SIG-M5 treated with dmso at 0.1 percent for 504 hours (cell line): ENCODE measurements around the gene CALM3.
A peak's percentile ranks its signal among the peaks of the same experiment; 100 is the strongest.
"Not testable (repeated sequence)": the region's sequence is repeated elsewhere in the genome, so short reads cannot be mapped to it uniquely, and the experiment has no call there.

Source experiments
- DNase-seq: peaks from one replicate; lab custom pipeline; 2025; ENCODE audit not compliant: unreplicated experiment; lab: John Stamatoyannopoulos, UW

CALM3 gene

DNA sequence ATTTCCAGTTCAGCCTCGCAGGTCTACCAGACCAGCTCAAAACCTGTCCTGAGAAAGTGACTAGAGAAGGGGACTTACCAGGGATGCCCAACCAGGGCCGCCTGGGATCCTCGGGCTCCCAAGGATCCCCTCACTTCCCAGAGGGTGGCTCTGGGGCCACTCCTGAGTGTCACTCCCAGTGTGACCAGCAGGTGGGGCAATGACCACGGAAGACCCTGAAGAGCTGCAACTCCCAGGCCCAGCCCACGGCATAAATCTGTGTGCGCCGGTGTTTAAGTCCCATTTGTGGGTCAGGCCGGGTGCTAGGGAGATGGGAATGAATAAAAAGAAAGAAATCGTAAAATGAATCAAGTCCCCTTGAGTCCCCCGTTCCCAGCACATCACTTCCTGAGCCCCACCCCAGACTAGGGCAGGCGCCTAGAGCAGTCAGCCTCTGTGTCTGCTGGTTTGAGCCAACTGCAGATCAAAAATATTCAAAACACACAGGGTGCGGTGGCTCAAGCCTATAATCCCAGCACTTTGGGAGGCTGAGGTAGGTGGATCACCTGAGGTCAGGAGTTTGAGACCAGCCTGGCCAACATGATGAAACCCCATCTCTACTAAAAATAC, 13.1 kb downstream of the CALM3 start:
- DNase-seq: no peak

DNA sequence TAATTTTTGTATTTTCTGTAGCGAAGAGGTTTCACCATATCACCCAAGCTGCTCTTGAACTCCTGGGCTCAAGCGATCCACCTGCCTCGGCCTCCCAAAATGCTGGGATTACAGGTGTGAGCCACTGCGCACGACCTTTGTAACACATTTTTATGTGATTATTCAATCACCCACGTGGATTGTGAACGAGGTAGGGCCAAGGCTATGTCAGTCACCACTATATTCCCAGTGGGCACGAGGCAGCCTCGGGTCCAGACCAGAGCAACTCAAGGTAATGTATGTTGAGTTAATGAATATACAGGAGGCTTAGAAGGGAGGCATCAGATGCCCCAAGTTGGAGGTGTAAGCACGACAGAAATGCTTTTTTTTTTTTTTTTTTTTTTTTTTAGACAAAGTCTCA, 14.8 kb downstream of the CALM3 start:
- DNase-seq: no peak

DNA sequence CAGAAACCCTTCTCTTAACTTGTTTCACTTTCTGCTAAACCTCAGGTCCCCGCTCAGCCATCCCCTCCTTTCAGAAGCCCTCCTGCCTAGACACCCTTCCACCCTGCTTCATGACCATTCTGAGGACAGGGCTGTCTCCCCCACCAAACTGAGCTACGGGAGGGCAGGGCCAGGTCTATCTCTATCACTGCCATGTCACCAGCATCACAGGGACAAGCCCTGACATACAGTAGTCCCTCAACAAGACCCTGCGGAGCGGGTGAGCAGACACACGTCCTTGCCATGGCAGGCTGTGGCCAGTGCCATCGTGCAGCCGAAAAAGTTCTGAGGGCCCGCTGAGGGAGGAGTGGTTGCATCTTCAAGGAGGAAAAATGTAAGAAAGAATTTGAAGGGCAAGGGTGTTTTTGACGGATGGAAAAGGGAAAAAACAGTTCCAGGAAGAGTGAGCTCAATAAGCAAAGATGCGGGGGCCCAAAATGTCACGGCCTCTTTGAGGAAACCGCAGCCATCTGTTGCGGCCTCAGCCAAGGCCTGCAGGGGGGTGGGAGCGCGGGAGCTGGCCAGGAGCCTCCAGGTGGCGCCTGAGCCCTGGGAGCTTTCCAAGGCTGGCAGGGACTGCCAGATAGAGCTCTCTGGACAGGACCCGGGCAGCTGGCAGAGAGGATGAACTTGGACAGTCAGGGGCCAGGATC, 15.6 kb downstream of the CALM3 start:
- DNase-seq: no peak

DNA sequence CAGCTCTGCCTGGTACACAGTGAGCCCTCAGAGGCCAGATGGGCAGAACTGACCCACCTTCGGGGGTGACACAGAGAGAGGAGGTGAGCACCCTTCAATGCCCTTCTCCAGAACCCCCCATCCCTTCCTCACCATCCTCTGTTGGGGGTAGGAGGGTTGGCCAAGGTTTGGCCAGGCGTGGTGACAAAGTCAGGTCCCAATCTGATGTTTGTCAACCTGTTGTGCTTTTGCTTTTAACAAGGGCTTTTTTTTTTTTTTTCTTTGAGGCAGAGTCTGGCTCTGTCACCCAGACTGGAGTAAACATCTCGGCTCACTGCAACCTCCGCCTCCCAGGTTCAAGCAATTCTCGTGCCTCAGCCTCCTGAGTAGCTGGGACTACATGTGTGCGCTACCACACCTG, 16.5 kb downstream of the CALM3 start:
- DNase-seq: no peak

DNA sequence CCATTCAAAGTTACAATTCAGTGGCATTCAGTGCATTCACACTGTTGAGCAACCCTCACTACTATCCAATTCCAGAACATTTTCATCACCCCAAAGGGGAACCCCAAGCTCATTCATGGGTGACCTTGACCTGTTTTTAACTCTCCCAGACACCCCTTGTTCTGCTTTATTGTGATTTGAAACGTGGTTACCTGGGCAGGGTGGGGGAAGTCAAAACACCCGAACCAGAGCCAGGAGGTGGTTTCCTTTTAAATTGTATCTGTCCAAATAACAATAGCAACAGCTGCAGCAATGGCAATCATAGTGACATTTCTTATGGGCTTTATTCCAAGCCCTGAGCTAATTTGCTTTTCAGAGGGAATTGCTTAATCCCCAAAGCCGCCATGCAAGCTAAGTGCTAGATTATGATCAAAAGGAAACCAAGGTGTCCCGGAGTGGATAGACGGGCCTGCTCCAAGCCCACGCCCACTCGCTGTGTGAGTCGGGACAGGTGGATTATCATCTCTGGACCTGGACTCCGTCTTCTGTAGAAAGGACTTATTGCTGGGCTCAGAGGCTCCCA, 17.6 kb downstream of the CALM3 start:
- DNase-seq: no peak

DNA sequence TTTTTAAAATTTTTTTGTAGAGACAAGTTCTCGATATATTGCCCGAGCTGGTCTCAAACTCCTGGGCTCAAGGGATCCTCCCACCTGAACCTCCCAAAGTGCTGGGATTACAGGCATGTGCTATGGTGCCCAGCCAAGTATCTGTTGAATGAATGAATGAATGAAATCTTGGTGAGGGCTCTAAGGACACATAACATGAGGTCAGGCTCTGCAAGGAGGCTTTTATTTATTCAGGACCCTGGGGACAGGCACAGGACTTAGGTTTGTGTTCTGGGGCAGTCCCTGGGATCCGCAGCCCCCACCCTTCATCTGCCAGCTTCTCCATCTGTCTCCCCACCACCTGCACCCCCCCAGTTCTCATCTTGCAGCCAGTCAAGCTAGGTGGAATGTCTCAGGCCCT, 19.1 kb downstream of the CALM3 start:
- DNase-seq: no peak

DNA sequence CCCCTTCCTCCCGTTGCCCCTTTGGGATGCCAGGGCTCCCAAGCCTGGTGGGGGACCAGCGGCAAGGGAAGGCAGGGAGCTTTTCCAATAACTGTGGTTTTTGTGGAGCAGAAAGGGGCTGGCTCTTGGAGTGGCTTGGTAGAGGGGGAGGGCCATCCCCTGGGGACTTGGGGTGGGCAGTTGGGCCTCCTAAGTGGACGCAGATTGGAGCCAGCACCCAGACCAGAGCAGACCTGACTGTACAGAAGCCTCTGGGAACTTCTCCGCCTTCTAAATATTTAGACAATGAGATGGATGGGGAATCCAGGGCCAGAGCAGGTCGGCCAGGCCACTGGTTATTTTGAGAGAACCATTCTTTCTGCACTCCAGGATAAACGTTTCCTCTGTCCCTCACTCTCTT, 19.6 kb downstream of the CALM3 start:
- DNase-seq: no peak

DNA sequence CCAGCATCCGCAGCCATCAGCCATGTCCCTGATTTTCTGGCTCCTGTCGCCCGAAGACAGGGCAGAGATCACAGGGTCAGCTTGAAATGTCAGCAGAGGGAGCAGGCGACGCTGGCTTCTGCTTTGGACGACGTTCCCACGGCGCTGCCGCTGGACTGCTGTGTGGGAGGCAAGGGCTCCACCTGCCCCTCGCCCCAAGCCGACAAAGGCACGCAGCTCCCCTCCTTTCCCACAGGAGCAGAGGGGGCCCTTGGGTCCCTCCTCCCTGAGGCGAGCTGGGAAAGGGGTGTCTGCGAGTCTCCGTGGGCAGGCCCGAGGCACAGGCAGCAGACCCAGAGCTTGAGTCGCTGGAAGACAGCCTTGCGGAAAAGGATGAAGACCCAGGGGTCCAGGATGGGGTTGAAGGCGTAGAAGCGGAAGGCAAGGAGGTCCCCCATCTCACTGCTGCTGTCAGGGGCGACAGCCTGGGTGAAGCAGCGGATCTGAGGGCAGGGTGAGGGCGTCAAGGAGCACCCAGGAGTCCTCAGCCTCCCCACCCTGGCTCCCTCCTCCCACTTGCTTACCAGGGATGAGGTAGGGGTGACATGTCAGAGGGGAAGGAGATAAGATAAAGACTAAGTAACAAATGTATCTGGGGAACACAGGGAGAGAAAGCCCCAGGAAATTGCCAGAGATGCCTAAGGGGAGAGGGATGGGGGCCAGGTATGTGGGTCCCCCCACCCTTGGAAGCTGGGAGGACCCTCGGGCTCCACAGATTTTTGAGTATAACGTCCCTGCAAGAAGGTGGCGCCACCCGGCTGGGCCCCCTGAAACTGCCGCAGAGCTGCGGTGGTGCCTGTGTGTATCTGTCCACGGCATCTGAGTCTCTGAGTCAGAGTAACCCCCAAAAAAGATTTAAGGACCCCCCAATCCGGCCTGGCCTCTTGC, 20.3 kb downstream of the CALM3 start:
- DNase-seq: no peak

DNA sequence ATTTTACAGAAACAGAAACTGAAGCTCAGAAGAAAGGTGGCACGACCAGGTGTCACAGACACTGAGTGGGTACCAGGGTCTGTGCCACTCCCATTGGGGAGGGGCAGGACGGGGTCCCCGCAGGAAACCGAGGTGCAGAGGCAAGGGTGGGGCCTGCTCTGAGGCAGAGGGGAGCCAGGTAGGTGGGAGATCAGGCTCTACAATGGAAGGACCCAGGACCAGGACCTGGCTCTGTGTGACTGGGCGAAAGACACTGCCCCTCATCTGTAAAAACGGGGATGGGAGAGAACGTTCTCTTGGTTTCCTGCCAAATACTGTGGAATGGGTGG, 21.0 kb downstream of the CALM3 start:
- no peak for DNase-seq

DNA sequence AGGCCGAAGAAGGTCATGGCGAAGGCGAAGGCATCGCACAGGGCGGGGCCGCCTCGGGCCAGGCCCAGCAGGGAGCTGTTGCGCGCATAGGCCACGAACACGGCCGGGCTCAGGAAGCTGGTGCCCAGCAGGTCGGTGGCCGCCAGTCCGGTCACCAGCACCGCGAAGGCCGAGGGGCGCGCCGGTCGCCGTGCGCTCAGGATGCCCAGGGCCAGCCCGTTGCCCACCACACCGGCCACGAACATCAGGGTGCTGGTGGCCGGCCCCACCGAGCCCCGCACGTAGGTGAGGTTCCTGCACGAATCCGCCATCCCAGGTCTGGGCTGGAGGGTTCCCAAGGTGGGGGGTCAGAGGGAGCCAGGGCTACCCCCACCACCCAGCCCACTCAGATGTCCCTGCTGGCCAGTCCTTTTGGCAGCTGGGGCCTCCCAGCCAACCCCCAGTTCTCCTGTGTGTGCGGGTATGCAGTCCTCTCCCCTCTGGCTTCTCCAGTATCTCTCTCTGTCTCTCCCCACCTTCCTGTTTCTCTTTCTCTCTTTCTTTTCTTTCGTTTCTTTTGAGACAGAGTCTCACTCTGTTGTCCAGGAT, 22.9 kb downstream of the CALM3 start:
- no peak for DNase-seq

DNA sequence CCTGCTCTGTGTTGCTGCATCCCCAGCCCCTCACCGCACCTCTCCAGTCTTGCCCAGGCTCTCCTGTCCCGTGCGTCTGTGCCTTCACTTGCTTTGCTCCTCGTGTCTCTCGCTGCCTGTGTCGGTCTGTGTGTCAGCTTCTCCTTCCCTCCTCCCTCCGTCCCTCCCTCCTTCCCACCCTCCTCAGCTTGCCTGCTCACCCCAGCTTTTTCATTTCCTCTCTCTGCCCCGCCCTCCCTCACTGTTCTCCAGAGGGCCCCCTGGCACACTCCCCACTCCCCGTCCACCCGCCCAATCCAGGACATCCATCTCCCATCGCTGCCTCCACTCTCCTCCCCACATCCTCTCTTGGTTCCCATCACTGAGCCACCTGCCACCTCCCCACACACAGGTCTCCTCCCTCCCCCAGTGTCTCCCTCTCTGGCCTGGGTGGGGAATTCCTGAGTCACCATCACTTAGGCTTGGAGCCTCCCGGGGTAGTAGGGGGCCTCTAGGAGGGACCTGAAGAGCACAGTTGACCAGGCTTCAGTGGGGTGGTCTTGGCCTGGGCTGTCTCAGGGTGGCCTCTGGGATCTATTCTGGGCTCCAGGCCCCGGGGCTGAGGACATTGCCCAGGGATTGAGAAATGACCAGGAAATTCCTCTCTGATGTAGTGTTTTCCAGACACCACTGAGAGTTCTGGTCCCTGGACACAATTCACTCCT, 24.0 kb downstream of the CALM3 start, which contains the start of gene PTGIR:
PTGIR (minus strand) TSS at position 132 of the 704 bp plus-strand sequence. CDS start 864 bp downstream, outside the sequence.
- peak; percentile 58 for DNase-seq

DNA sequence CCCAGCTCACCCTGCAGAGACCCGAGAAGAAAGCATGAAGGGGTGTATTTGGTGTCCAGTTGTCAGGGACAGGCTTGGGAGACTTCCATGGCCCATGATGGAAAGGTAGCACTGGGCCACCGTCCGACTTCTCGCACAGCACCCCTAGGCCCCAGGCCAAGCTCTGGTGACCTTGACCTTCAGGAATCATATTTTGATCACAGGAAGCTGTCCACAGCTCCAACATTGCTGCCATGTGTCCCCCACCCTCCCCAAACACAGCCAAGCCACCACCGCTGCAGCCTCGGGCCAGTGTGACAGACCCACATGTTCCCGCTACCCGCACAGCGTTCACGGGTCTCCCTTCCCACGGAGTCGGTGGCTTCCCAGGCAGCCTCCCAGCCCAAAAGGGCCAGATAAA, 24.6 kb downstream of the CALM3 start:
- no peak for DNase-seq

DNA sequence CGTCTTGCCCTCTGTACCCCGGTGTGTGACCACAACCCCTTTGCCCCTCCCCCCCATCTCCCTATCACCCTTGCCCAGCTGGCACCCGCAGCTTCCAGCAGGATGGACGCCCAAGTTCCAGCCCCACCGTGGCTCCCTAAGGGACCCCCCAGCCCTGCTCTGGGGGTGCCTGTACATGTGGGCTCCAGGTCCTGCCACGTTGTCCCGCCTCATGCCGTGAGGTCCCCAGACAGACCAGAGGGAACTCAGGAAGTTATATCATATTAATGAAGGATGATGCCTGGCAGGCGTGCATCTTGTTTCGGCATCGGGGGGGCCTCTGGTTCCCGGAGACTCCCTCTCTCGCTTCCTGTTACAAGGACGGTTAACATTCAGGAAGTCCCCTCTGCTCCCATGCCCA, 25.3 kb downstream of the CALM3 start:
- DNase-seq: no peak

DNA sequence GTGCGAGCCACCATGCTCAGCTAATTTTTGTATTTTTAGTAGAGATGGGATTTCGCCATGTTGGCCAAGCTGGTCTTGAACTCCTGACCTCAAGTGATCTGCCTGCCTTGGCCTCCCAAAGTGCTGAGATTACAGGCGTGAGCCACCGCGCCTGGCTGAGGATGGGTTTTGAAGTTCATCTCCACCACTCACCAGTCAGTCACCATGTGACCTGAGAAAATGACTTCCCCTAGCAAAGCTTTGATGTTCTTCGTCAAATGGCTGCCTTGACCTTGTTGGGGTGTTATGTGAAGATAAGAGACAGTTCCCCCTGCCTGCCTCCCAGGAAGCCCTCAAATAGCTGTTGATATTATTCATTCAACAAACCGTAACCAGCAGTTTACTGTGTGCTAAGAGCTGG, 27.8 kb downstream of the CALM3 start:
- DNase-seq: not testable (repeated sequence)

DNA sequence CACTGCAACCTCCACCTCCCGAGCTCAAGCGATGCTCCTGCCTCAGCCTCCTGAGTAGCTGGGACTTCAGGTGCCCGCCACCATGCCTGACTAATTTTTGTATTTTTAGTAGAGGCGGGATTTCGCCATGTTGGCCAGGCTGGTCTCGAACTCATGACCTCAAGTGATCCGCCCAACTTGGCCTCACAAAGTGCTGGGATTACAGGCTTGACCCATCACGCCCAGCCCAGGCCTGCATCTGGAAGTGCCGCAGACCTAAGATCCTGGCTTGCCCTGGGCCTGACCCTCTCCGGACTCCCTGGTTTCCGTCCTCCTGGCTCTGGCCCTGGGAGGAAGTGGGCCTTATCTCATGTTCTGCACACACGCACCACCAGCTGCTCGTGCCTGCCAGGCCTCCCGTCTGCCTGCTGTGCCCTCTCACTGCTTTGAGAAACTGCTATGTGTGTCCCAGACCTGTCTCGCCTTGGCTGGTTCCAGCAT, 28.5 kb downstream of the CALM3 start:
- no peak for DNase-seq

DNA sequence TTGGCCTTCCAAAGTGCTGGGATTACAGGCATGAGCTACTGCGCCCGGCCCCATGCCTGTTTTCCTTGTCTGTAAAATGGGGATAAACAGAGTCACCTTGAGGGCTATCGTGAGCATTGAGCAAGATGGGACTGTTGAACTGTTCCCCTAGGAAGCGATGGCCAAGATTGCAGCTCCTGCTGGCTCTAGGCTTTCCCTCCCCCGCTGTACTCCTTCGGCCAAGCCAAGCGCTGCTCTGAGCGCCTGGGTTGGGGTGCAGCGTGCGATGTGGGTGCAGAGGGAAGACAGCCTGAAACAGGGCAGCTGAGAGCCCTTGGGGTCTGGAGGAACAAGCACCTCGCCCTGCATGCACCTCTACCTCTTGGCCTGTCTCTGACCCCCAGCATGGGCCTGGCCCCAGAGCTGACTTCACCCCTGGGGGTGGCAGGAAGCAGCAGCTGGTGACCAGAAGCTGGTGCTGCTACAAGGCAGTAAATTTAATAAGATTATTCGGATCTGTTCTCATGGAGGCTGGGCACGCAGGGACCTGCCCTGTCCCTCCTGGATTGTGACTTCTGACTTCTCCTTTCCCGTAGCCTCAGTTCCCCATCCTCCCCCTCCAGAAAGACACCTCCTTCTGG, 29.6 kb downstream of the CALM3 start:
- no peak for DNase-seq

DNA sequence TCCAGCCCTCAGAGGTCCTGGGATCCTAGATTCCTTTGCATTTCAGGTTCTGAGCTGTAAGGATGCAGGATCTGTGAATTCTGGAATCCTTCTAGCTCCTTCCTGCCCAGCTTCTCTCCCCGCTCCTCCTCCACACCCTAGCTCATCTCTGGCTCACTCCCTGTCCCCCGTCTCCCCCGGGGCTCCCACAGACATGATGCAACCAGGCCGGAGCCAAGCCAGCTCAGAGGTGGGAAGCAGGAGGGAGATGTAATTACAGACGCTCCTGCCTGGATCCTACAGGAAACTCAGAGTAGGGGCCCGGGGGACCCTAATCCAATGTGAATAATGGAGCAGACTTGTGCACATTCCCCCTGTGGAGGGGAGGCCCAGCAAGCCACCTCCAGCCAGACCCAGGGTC, 30.4 kb downstream of the CALM3 start:
- no peak for DNase-seq

DNA sequence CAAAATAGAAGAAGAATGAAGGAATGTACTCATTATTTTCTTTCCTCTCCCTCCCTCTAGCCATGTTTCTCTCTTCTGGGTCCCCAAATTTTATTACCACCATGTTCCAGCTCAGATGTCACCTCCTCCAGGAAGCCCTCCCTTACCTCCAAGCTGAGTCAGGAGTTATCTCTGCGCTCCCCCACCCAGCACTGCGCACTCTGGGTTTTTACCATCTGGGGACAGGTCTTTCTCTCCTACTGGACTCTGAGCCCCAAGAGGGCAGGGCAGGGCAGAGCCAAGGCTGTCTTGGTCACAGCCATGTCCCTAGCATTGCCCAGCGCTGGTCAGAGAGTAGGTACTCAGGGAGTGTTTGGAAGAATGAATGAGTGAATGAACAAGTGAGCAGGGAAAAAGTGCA, 32.0 kb downstream of the CALM3 start:
- DNase-seq: no peak

DNA sequence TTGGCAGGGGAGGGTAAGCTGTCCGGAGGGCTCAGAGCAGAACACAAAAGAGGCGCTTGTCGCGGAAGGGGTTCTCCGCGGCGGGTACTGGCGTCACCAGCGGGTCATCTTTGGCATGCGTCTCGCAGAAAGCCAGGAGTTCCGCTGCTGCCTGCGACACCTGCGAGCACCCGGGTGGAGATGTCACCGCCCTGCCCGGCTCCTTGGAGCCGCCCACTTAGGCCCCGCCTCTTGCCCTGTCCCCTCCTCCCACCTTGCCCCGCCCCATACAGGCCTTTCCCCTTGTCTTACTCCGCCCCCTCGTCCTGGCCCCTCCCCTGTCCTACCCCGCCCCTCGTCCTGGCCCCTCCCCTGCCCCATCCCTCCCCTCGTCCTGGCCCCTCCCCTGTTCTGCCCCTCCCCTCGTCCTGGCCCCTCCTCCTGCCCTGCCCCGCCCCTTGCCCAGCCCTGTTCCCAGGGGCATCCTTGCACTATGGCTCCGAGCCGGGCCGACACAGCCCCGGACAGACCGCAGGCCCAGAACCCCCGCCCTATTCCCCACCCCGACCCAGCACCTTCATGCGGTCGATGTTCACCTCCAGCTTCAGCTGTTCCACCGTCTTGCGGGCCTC, 33.0 kb downstream of the CALM3 start:
- peak; percentile 71 for DNase-seq
